ENCODE data around the gene BMAL1.

- TF ChIP-seq CTCF (optimal IDR thresholded peaks at IDR 0.05 in 1 of 3, IDR thresholded peaks at IDR 0.05 in 1 of 3, conservative IDR thresholded peaks at IDR 0.05 in 1 of 3; ENCODE audit: extremely low read depth in 1 of 3, insufficient read depth in 2 of 3, low read length in 3 of 3) (no peak), EZH2 (IDR thresholded peaks at IDR 0.05; ENCODE audit: low read length) (no peak)
These were observed 109.0 kb downstream of the BMAL1 start for GRCh38 chr11:13386567-13386966.

Measured in keratinocyte (primary cell).